Endothelial cell of umbilical vein (primary cell): Measurements from ENCODE around the gene ABCF2. TPM values are rescaled to one million over a fixed set of nuclear protein-coding genes. Genes with fewer than 3 reads are reported as not detected.

Experiments
- BruUV-seq: library from RNA; stranded (reverse); fragments of 400-500 nt; replicated peaks from 2 replicates; lab custom pipeline; 2021; lab: Mats Ljungman, UMichigan
- CTCF ChIA-PET: fragments of 300-600, 350-600 bp; sonication (Branson Sonifier 250); formaldehyde crosslinking; loops from one replicate; lab custom pipeline; 2021; ENCODE audit warnings: antibody characterized with exemption, inconsistent platforms; lab: Charles Lee
- POLR2A ChIA-PET: fragments of 300-600, 350-600 bp; sonication (Branson Sonifier 250); formaldehyde crosslinking; loops from one replicate; lab custom pipeline; 2021; ENCODE audit warnings: antibody characterized with exemption, inconsistent platforms; lab: Charles Lee
- DNase-seq: peaks from one replicate; pipeline ENCODE4 v3.0.0-alpha.2; 2011; ENCODE audit warnings: low read depth, low spot score
- FAIRE-seq: peaks from 2 replicates; lab custom pipeline; 2011; peaks lifted over from hg19 to GRCh38; lab: Jason Lieb, UNC
- H2AFZ ChIP-seq: 2 replicates; pipeline ENCODE4 v1.6.0; 2012; ENCODE audit warnings: low read depth, low read length, control low read depth, inconsistent platforms
- H3K27ac ChIP-seq: 2 replicates; pipeline ENCODE4 v1.5.1; 2011; ENCODE audit warnings: low read depth, mild to moderate bottlenecking, control low read depth, low read length, moderate library complexity; ENCODE audit not compliant: insufficient read depth
- H3K27me3 ChIP-seq, 2 experiments: 2 replicates each; pipeline versions ENCODE4 v1.6.0 to v1.6.1; 2011; ENCODE audit warnings: low read length in 2 of 2, mixed read lengths in 1 of 2; ENCODE audit not compliant: control insufficient read depth in 2 of 2, insufficient read depth in 2 of 2
- H3K36me3 ChIP-seq, 2 experiments: 2 replicates in 1 of 2; 3 replicates in 1 of 2; pipeline ENCODE4 v1.5.1; 2011; ENCODE audit warnings: low read length in 2 of 2, mild to moderate bottlenecking in 1 of 2, moderate library complexity in 1 of 2; ENCODE audit not compliant: control insufficient read depth in 2 of 2, insufficient read depth in 2 of 2; ENCODE audit errors: extremely low read depth in 1 of 2
- H3K4me1 ChIP-seq: 3 replicates; pipeline ENCODE4 v1.5.1; 2011; ENCODE audit warnings: mild to moderate bottlenecking, low read length; ENCODE audit not compliant: control insufficient read depth, insufficient read depth; ENCODE audit errors: extremely low read depth
- H3K4me2 ChIP-seq: 2 replicates; pipeline ENCODE4 v1.6.1; 2011; ENCODE audit warnings: low read length, control low read depth, mixed read lengths; ENCODE audit not compliant: insufficient read depth
- H3K4me3 ChIP-seq, 3 experiments: fragments of 200-600 bp in 1 of 3; sonication (generic), shearing (Covaris generic) in 1 of 3; replicated peaks in 1 of 3; 2 replicates each; pipeline ENCODE4 v1.5.1; 2011 to 2016; ENCODE audit warnings: control low read depth in 3 of 3, low read length in 3 of 3, mild to moderate bottlenecking in 2 of 3, inconsistent platforms in 1 of 3, low read depth in 1 of 3, moderate library complexity in 1 of 3; ENCODE audit not compliant: insufficient read depth in 1 of 3
- H3K79me2 ChIP-seq: 2 replicates; pipeline ENCODE4 v1.6.0; 2012; ENCODE audit warnings: low read length, inconsistent platforms; ENCODE audit not compliant: control insufficient read depth, insufficient read depth
- H3K9ac ChIP-seq: replicated peaks from 2 replicates; pipeline ENCODE3; 2011; ENCODE audit warnings: low read length, control low read depth; ENCODE audit not compliant: insufficient read depth; ENCODE audit errors: extremely low read depth
- H3K9me1 ChIP-seq: replicated peaks from 3 replicates; pipeline ENCODE4 v1.6.0; 2011; ENCODE audit warnings: mild to moderate bottlenecking, low read length; ENCODE audit not compliant: control insufficient read depth, insufficient read depth; ENCODE audit errors: extremely low read depth
- H3K9me3 ChIP-seq: replicated peaks from 2 replicates; pipeline ENCODE4 v1.5.1; 2012; ENCODE audit warnings: low read length, inconsistent platforms; ENCODE audit not compliant: control insufficient read depth, insufficient read depth
- H4K20me1 ChIP-seq: replicated peaks from 2 replicates; pipeline ENCODE3; 2011; ENCODE audit warnings: mild to moderate bottlenecking, low read length; ENCODE audit not compliant: control insufficient read depth, insufficient read depth; ENCODE audit errors: extremely low read depth
- CTCF ChIP-seq, 2 donors: IDR thresholded peaks; 1 replicate in 1 of 2; 2 replicates in 1 of 2; pipeline ENCODE4 v1.5.1; 2011; ENCODE audit warnings: low read length in 2 of 2, mild to moderate bottlenecking in 2 of 2, moderate library complexity in 2 of 2, control low read depth in 1 of 2, inconsistent platforms in 1 of 2, low read depth in 1 of 2; ENCODE audit not compliant: insufficient read depth in 1 of 2; ENCODE audit errors: extremely low read depth in 1 of 2
- EZH2 ChIP-seq: IDR thresholded peaks from 2 replicates; pipeline ENCODE4 v1.6.1; 2012; ENCODE audit warnings: borderline replicate concordance, low read depth, mild to moderate bottlenecking, moderate library complexity, low read length, inconsistent platforms; ENCODE audit not compliant: severe bottlenecking
- FOS ChIP-seq: IDR thresholded peaks from 2 replicates; pipeline ENCODE4 v1.6.1; 2011; ENCODE audit warnings: mild to moderate bottlenecking, low read length, moderate library complexity, borderline replicate concordance; ENCODE audit not compliant: insufficient read depth
- GATA2 ChIP-seq: IDR thresholded peaks from 2 replicates; pipeline ENCODE4 v1.7.0; 2011; ENCODE audit warnings: low read depth, mild to moderate bottlenecking, moderate library complexity, mixed read lengths, low read length; ENCODE audit not compliant: insufficient read length, insufficient read depth
- JUN ChIP-seq: IDR thresholded peaks from 2 replicates; pipeline ENCODE4 v1.6.1; 2011; ENCODE audit warnings: borderline replicate concordance, low read depth; ENCODE audit not compliant: insufficient read length, insufficient read depth
- MAX ChIP-seq: IDR thresholded peaks from 2 replicates; pipeline ENCODE4 v1.6.1; 2011; ENCODE audit not compliant: insufficient read depth, insufficient read length
- MYC ChIP-seq: IDR thresholded peaks from one replicate; pipeline ENCODE4 v1.6.1; 2011; ENCODE audit warnings: mild to moderate bottlenecking, low read depth, low read length
- POLR2A ChIP-seq: IDR thresholded peaks from 2 replicates; pipeline ENCODE4 v1.6.1; 2012; ENCODE audit warnings: low read depth, mild to moderate bottlenecking, control low read depth, low read length
- POLR2AphosphoS5 ChIP-seq: IDR thresholded peaks from 2 replicates; pipeline ENCODE4 v1.6.1; 2012; ENCODE audit warnings: low read depth, mild to moderate bottlenecking, control low read depth, low read length, moderate library complexity; ENCODE audit not compliant: insufficient read depth
- dilution Hi-C: fragments of 300-500 bp; cut with MboI; formaldehyde crosslinking; loops from one replicate; pipeline ENCODE4 v1.15.0; 2019; ENCODE audit warnings: low sequenced_read_pairs; ENCODE audit not compliant: extremely low pct_ligation_motif_present
- intact Hi-C: fragments of 100-400 bp; cut with micrococcal nuclease; formaldehyde crosslinking; loops from one replicate; pipeline ENCODE4 v1.10.0; 2022
- polyA plus RNA-seq, 4 experiments: library from polyadenylated mRNA; depleted of rRNA in 3 of 4; stranded (reverse) in 3 of 4; unstranded in 1 of 4; fragments of >200 nt; gene quantifications; 2 replicates each; pipeline versions ENCODE4 v1.2.1 to v1.2.3, GENCODE V29; 2011 to 2012; ENCODE audit warnings: missing spikeins in 1 of 4
- total RNA-seq: library from RNA; stranded (reverse); gene quantifications from 2 replicates; pipeline ENCODE4 v1.2.3, GENCODE V29; 2021

Gene ABCF2
- total and polyA plus RNA-seq, 2 donors (not counting 3 experiments of a cell fraction or from before 2014, with no cell fraction given), result 45.3 to 61.6 TPM

GRCh38 chr7:151193203-151193978 is 33.6 kb downstream of the ABCF2 start:
- no peak overlapping the region for H3K9ac ChIP-seq
- H3K27me3 ChIP-seq, result peaks cover 15 to 17% of the 10 kb centered on the region in 2 experiments
- H3K4me2 ChIP-seq, result no peak overlapping the region
- FAIRE-seq (no peak), DNase-seq (no peak)
- H3K9me1 ChIP-seq, result no peaks in the 10 kb centered on the region
- no peak for TF ChIP-seq CTCF (IDR thresholded peaks at IDR 0.05; ENCODE audit: extremely low read depth in 1 of 2, insufficient read depth in 1 of 2, low read depth in 1 of 2, low read length in 2 of 2)
- TF ChIP-seq MAX, result no peak
- CTCF ChIA-PET, result interaction anchor here (0.6 kb wide), 1 partner anchor 31 kb away, joined by 3 read pairs; no protein-coding TSS in a partner anchor
- no peaks in the 10 kb centered on the region for H3K79me2 ChIP-seq
- no peak overlapping the region for H2AFZ ChIP-seq
- intact Hi-C loops (no loop called here), dilution Hi-C loops (no loop called here)
- H3K4me3 ChIP-seq, result no peak overlapping the region
- POLR2A ChIA-PET, result no interaction called here
- H3K27ac ChIP-seq, result no peak overlapping the region
- BruUV-seq, result no TSS peak
- H4K20me1 ChIP-seq, result no peaks in the 10 kb centered on the region
- H3K36me3 ChIP-seq, result no peaks in the 10 kb centered on the region
- no peaks in the 10 kb centered on the region for H3K4me1 ChIP-seq
- no peaks in the 10 kb centered on the region for H3K9me3 ChIP-seq

- ChIA-PET POLR2A (no interaction called here), CTCF (no interaction called here)
- BruUV-seq, result no TSS peak
- intact Hi-C loops, result no loop called here
- Histone ChIP-seq H3K4me2 (no peak overlapping the region), H4K20me1 (no peaks in the 10 kb centered on the region), H3K9ac (no peak overlapping the region), H3K79me2 (no peaks in the 10 kb centered on the region), H3K27me3 (peaks cover 17% of the 10 kb centered on the region in 2 experiments), H3K4me1 (no peaks in the 10 kb centered on the region), H3K9me3 (no peaks in the 10 kb centered on the region), H3K4me3 (no peak overlapping the region), H3K9me1 (no peaks in the 10 kb centered on the region), H2AFZ (no peak overlapping the region), H3K36me3 (no peaks in the 10 kb centered on the region), H3K27ac (no peak overlapping the region)
- FAIRE-seq (no peak), DNase-seq (no peak)
- TF ChIP-seq GATA2, result no peak
- TF ChIP-seq POLR2AphosphoS5, result no peak
- TF ChIP-seq MYC, result no peak
- TF ChIP-seq MAX, result no peak
- TF ChIP-seq EZH2, result no peak
- no peak for TF ChIP-seq JUN
- no peak for TF ChIP-seq FOS
- TF ChIP-seq CTCF (IDR thresholded peaks at IDR 0.05; ENCODE audit: extremely low read depth in 1 of 2, insufficient read depth in 1 of 2, low read depth in 1 of 2, low read length in 2 of 2), result no peak
- TF ChIP-seq POLR2A, result no peak
- dilution Hi-C loops, result no loop called here
Observed at GRCh38 chr7:151192002-151192539, 34.9 kb downstream of the ABCF2 start.
